GM18861 (cell line): ENCODE measurements around the gene GALNTL6.
"Not testable (repeated sequence)": the region's sequence is repeated elsewhere in the genome, so short reads cannot be mapped to it uniquely, and the experiment has no call there.

Experiments used
- ATAC-seq: cut with Tn5 transposase; IDR thresholded peaks from one replicate; pipeline ENCODE4 v1.9.1; 2021; ENCODE audit not compliant: unreplicated experiment

Gene GALNTL6

GRCh38 chr4:172963498-172964294 lies 1150.5 kb downstream of the GALNTL6 start:
- no peak for ATAC-seq

GRCh38 chr4:172970189-172970588 lies 1157.0 kb downstream of the GALNTL6 start:
- ATAC-seq: not testable (repeated sequence)

- ATAC-seq: no peak
These were observed 1161.4 kb downstream of the GALNTL6 start for GRCh38 chr4:172974586-172974985.

- no peak for ATAC-seq
These were observed 1162.5 kb downstream of the GALNTL6 start for GRCh38 chr4:172975651-172976229.

- ATAC-seq: not testable (repeated sequence)
These were observed 1164.4 kb downstream of the GALNTL6 start for GRCh38 chr4:172977491-172978041.

- no peak for ATAC-seq
These were observed 1165.6 kb downstream of the GALNTL6 start for GRCh38 chr4:172978848-172979247.

- ATAC-seq: no peak
These were observed 1166.1 kb downstream of the GALNTL6 start for GRCh38 chr4:172979332-172979731.

- no peak for ATAC-seq
These were observed 1167.0 kb downstream of the GALNTL6 start for GRCh38 chr4:172980219-172980618.

- ATAC-seq: peak; percentile 71
These were observed 1169.0 kb downstream of the GALNTL6 start for GRCh38 chr4:172982151-172982590.

- ATAC-seq: no peak
These were observed 1169.8 kb downstream of the GALNTL6 start for GRCh38 chr4:172983014-172983413.

- ATAC-seq: no peak
These were observed 1170.4 kb downstream of the GALNTL6 start for GRCh38 chr4:172983631-172984030.

GRCh38 chr4:172985552-172985951 lies 1172.3 kb downstream of the GALNTL6 start:
- ATAC-seq: no peak

- ATAC-seq: no peak
These were observed 1172.9 kb downstream of the GALNTL6 start for GRCh38 chr4:172986114-172986513.

- ATAC-seq: no peak
These were observed 1177.0 kb downstream of the GALNTL6 start for GRCh38 chr4:172989984-172990820.

- no peak for ATAC-seq
These were observed 1179.6 kb downstream of the GALNTL6 start for GRCh38 chr4:172992648-172993378.

GRCh38 chr4:172995161-172995560 lies 1182.0 kb downstream of the GALNTL6 start:
- ATAC-seq: no peak

- ATAC-seq: no peak
These were observed 1182.5 kb downstream of the GALNTL6 start for GRCh38 chr4:172995704-172996103.

- no peak for ATAC-seq
These were observed 1183.5 kb downstream of the GALNTL6 start for GRCh38 chr4:172996571-172997216.

GRCh38 chr4:172997217-172997609 lies 1184.0 kb downstream of the GALNTL6 start:
- no peak for ATAC-seq

- ATAC-seq: no peak
These were observed 1184.7 kb downstream of the GALNTL6 start for GRCh38 chr4:172997856-172998255.
